ENCODE results near the gene ECSIT. TPM values are rescaled to one million over a fixed set of nuclear protein-coding genes. Genes with fewer than 3 reads are reported as not detected.

Gene ECSIT
- polyA plus RNA-seq, 1 donor from 2014 or later: 98.3 TPM

- Histone ChIP-seq H3K27me3 (ENCODE audit: insufficient read depth, low read depth, low read length) (no peaks in the 10 kb centered on the region), H3K27ac (ENCODE audit: low read length) (peak overlapping the region; percentile 76), H3K9me2 (ENCODE audit: insufficient read depth, low read length) (no peaks in the 10 kb centered on the region), H4K20me1 (ENCODE audit: insufficient read depth) (no peaks in the 10 kb centered on the region), H3K36me3 (ENCODE audit: insufficient read depth, low read length) (no peaks in the 10 kb centered on the region), H3K79me2 (replicated peaks; ENCODE audit: insufficient read depth, low read length) (no peaks in the 10 kb centered on the region), H2AFZ (ENCODE audit: low read depth, low read length) (no peak overlapping the region), H3K4me3 (ENCODE audit: low read length) (peak overlapping the region; percentile 87), H3F3A (ENCODE audit: insufficient read depth, low read length, poor library complexity, severe bottlenecking) (no peaks in the 10 kb centered on the region), H3K9ac (ENCODE audit: low read length) (peak overlapping the region; percentile 90), H3K4me2 (ENCODE audit: low read length) (peak overlapping the region; percentile 61), H3K9me3 (ENCODE audit: low read length) (no peaks in the 10 kb centered on the region)
- TF ChIP-seq SMC3 (conservative IDR thresholded peaks at IDR 0.05; ENCODE audit: poor library complexity): no peak
- no peak for TF ChIP-seq REST (IDR thresholded peaks at IDR 0.05; ENCODE audit: borderline replicate concordance)
Measured at GRCh38 chr19:11505032-11505503, 23.9 kb downstream of the ECSIT start.

GRCh38 chr19:11504502-11505031, 24.4 kb downstream of the ECSIT start:
- no peaks in the 10 kb centered on the region for H3K9me3 ChIP-seq (ENCODE audit: low read length)
- H3F3A ChIP-seq (ENCODE audit: insufficient read depth, low read length, poor library complexity, severe bottlenecking): no peaks in the 10 kb centered on the region
- peak overlapping the region; percentile 61 for H3K4me2 ChIP-seq (ENCODE audit: low read length)
- TF ChIP-seq TAF1 (IDR thresholded peaks at IDR 0.05; ENCODE audit: low read depth) (no peak), CTCF (IDR thresholded peaks at IDR 0.05; ENCODE audit: poor library complexity, severe bottlenecking) (no peak), SMC3 (conservative IDR thresholded peaks at IDR 0.05; ENCODE audit: poor library complexity) (peak; percentile 16)
- no peaks in the 10 kb centered on the region for H3K36me3 ChIP-seq (ENCODE audit: insufficient read depth, low read length)
- peak overlapping the region; percentile 76 for H3K27ac ChIP-seq (ENCODE audit: low read length)
- H3K4me3 ChIP-seq (ENCODE audit: low read length): peak overlapping the region; percentile 87
- H2AFZ ChIP-seq (ENCODE audit: low read depth, low read length): no peak overlapping the region
- no peaks in the 10 kb centered on the region for H3K9me2 ChIP-seq (ENCODE audit: insufficient read depth, low read length)
- no peaks in the 10 kb centered on the region for H3K79me2 ChIP-seq (replicated peaks; ENCODE audit: insufficient read depth, low read length)
- H3K27me3 ChIP-seq (ENCODE audit: insufficient read depth, low read depth, low read length): no peaks in the 10 kb centered on the region
- no peaks in the 10 kb centered on the region for H4K20me1 ChIP-seq (ENCODE audit: insufficient read depth)
- H3K9ac ChIP-seq (ENCODE audit: low read length): peak overlapping the region; percentile 90

GRCh38 chr19:11499890-11500420, 29.0 kb downstream of the ECSIT start:
- Histone ChIP-seq H2AFZ (ENCODE audit: low read depth, low read length) (no peak overlapping the region), H3K36me3 (ENCODE audit: insufficient read depth, low read length) (no peaks in the 10 kb centered on the region)

More at GRCh38 chr19:11499890-11500420, 29.0 kb downstream of the ECSIT start:
- Histone ChIP-seq H3K4me3 (ENCODE audit: low read length) (no peak overlapping the region), H4K20me1 (ENCODE audit: insufficient read depth) (no peaks in the 10 kb centered on the region), H3F3A (ENCODE audit: insufficient read depth, low read length, poor library complexity, severe bottlenecking) (no peaks in the 10 kb centered on the region), H3K9me2 (ENCODE audit: insufficient read depth, low read length) (no peaks in the 10 kb centered on the region), H3K9ac (ENCODE audit: low read length) (no peak overlapping the region), H3K27me3 (ENCODE audit: insufficient read depth, low read depth, low read length) (no peaks in the 10 kb centered on the region), H3K9me3 (ENCODE audit: low read length) (no peaks in the 10 kb centered on the region), H3K27ac (ENCODE audit: low read length) (no peak overlapping the region), H3K79me2 (replicated peaks; ENCODE audit: insufficient read depth, low read length) (no peaks in the 10 kb centered on the region), H3K4me2 (ENCODE audit: low read length) (no peak overlapping the region)
- no peak for TF ChIP-seq MXI1 (conservative IDR thresholded peaks at IDR 0.05; ENCODE audit: poor library complexity, severe bottlenecking)
- TF ChIP-seq EZH2 (IDR thresholded peaks at IDR 0.05; ENCODE audit: borderline replicate concordance, insufficient read depth, low read length, poor library complexity, severe bottlenecking): no peak
- TF ChIP-seq CTCF (IDR thresholded peaks at IDR 0.05; ENCODE audit: poor library complexity, severe bottlenecking): no peak
- TF ChIP-seq REST (IDR thresholded peaks at IDR 0.05; ENCODE audit: borderline replicate concordance): no peak
- TF ChIP-seq POLR2AphosphoS5 (IDR thresholded peaks at IDR 0.05): no peak
- TF ChIP-seq EP300 (conservative IDR thresholded peaks at IDR 0.05; ENCODE audit: poor library complexity, severe bottlenecking): no peak
- no peak for TF ChIP-seq RAD21 (conservative IDR thresholded peaks at IDR 0.05)
- no peak for TF ChIP-seq SMC3 (conservative IDR thresholded peaks at IDR 0.05; ENCODE audit: poor library complexity)
- no peak for TF ChIP-seq TAF1 (IDR thresholded peaks at IDR 0.05; ENCODE audit: low read depth)

Measured in neural cell (in vitro differentiated cells).